Stimulated activated CD8-positive, alpha-beta memory T cell treated with anti-CD3 and anti-CD28 coated beads, Interleukin-2, amount 100 ng/mL, for 48 hours (primary cell): ENCODE results near the gene GSE1.

ENCODE experiments used
- DNase-seq, 2 donors: peaks; one replicate each; pipeline ENCODE4 v3.0.0-alpha.2; 2020; ENCODE audit warnings: low read depth in 2 of 2

Gene GSE1

DNA sequence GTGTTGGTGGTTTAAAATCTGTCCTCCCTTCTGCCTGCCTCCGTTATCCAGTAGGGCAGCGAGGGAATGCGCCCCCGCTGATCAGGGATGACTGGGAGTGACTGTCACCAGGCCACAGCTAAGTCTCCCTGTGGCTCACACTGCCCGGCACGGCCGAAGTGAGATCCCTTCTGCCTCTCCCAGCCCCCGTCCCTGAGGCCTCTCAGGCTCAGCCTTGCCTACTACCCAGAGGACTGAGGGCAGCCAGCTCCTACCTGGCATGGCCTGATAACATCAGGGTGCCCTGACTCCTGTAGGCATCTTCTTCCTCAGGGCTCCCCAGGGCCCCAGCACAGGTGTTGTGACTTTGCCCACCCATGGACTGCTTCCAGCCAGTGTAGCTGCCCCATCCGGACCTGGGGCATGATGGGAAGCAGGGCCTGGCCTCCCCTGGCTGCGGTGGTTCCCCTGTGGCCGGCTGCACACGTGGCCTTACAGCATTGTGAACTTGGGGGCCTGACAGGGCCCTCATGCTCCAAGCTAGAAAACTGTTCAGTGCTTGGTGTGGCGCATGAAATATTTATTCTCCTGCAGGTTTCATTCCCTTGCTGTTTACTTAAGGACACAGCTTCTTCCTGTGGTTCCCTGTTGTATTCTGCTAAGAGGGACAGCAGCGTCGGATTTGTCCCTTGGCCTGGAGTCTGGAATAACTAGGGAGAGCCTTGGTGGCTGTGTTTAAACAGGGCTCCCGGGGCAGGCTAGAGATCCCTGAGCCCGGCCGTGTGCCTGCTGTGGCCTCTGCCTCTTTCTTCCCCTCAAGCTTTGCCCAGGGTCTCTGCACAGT, 45.6 kb downstream of the GSE1 start:
- DNase-seq, result no peak

DNA sequence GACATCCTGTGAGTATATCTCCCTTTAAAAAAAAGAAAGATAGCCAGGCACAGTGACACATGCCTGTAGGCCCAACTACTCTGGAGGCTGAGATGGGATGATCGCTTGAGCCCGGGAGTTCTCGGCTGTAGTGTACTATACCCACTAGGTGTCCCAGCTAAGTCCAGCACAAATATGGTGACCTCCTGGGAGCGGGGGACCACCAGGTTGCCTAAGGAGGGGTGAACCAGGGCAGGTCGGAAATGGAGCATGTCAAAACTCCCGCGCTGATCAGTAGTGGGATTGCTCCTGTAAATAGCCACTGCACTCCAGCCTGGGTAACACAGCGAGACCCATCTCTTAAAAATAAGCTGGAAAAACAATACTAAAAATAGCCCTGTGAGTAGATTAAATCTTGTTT, 46.2 kb downstream of the GSE1 start:
- DNase-seq, result no peak

GRCh38 chr16:85659805-85660511, 46.8 kb downstream of the GSE1 start:
- DNase-seq, result peak; percentile 61 to 64

DNA sequence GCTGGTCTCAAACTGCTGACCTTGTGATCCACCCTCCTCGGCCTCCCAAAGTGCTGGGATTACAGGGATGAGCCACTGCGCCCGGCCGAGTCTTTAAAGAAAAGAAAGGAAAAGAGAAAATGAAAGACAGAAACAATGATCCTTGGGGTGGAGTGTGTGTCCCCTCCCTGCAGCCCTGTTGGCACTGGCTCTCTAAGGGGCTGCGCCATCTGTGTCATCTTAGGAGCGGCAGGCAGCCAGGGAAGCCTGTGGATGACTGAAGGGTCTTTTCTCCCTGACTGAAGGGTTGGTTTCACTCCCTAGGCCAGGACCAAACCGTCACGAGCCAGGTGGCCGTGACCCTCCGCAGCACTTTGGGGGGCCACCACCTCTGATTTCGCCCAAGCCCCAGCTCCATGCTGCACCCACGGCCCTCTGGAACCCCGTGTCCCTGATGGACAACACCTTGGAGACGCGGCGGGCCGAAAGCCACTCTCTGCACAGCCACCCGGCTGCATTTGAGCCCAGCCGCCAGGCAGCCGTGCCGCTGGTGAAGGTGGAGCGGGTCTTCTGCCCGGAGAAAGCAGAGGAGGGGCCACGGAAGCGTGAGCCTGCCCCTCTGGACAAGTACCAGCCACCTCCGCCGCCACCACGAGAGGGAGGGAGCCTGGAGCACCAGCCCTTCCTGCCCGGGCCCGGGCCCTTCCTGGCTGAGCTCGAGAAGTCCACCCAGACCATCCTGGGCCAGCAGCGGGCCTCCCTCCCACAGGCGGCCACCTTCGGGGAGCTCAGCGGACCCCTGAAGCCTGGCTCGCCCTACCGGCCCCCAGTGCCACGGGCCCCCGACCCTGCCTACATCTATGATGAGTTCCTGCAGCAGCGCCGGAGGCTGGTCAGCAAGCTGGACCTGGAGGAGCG, 48.0 kb downstream of the GSE1 start:
- no peak for DNase-seq

DNA sequence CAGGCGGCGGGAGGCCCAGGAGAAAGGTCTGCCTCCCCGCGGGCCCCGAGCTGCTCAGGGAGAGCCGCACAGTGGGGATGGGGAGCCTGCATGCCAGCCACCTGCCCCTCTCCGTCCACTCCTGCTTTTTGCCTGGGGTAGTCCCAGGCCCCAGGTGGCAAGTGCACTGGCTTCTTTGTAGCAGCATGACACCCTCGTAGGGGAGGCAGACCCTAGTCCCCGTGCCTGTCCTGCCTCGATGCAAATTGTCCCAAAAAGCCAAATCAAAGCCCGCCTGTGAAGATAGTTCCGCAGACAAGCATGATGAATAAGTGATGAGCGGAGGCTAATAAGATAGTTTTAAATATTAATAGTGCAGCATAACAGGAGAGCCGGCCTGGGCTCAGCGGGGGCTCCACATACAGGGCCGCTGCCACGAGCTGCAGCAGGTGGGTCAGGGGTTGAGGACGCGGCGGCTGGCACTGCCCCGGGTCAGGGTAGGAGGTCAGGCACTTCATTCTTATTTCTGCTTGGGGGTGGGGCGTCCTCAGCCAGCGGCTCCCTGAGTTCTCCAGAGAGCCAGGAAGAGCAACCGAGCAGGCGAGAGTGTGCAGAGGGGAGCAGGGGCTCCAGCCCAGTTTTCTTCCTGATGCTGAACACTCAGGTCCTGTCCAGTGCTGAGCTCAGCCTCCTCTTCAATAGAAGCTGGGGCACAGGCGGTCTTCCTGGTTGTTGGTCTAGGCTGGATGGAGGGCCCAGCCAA, 48.8 kb downstream of the GSE1 start:
- DNase-seq, result no peak

- DNase-seq, result no peak
Observed at GRCh38 chr16:85662482-85662812, 49.3 kb downstream of the GSE1 start.

GRCh38 chr16:85662976-85663830, 50.1 kb downstream of the GSE1 start:
- DNase-seq, result no peak

DNA sequence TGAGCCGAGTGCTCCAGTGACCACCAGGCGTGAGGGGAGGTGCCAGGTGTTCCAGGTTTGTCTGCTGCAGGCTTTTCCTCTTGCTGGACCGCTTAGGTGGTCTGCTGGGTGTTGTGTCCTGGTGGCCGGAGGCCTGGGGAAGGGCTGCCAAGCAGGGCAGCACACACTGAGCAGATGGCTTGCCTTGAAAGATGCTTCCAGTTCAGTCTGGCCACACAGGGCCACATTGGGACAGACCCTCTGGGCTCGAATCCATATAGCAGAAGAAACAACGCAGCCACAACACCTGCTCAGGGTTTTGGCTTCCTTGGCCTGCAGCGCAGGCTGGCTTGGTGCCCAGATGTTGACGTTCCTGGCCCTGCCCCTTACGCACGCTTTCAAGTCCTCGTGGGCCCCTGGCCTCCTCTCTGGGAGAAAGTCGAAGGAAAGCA, 50.8 kb downstream of the GSE1 start:
- no peak for DNase-seq

DNA sequence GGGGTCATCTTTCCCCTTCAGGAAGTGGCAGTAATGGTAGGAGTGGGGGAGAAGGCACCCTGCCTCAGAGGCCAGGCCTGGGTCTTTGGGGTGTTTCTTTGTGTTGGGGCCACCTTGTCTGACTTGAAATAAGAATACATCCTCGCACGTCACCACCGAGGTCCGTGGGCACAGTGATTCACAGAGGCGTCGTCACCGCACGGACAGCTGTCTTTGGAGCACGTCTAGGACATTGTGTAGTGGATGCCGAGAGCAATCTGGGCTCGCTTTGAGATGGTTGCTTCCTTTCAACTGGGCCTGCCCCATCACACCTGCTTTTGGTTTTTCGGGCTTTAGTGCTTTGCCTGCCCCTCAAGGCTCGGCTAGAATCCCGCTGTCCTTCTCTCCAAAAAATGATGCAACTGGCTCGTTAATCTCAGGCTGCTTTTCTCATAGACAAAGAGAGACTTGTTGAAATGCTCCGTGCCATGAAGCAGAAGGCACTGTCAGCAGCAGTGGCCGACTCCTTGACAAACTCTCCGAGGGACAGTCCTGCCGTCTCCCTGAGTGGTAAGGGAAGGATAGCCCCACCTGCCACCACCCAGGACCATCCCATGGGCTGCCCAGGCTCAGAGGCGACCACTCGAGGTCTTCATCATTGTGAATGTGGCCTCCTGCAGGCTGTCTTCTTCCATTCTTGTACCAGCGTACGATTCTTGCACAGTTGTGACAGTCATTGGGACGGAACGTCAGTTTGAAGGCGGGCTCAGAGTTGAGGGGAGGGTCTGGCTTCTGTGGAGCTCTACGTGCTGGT, 51.7 kb downstream of the GSE1 start:
- no peak for DNase-seq

GRCh38 chr16:85665373-85665740, 52.2 kb downstream of the GSE1 start:
- no peak for DNase-seq

- DNase-seq, result no peak
Observed at GRCh38 chr16:85665929-85666328, 52.8 kb downstream of the GSE1 start.

DNA sequence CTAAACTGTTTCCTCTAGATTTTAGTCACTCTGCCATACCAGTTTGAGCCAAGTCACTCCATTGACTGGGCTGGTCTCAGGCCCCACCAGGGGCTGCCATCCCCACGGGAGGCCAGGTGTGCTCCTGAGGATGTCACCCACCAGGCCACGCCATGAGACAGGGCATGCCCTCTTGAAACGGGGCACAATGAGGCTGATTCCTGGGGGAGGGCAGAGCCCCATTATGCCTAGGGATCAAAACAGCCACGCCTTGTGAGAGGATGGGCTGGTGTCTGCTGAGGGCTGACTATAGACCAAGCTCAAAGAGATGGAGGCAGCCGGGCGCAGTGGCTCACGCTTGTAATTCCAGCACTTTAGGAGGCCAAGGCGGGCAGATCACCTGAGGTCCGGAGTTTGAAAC, 54.1 kb downstream of the GSE1 start:
- DNase-seq, result no peak

DNA sequence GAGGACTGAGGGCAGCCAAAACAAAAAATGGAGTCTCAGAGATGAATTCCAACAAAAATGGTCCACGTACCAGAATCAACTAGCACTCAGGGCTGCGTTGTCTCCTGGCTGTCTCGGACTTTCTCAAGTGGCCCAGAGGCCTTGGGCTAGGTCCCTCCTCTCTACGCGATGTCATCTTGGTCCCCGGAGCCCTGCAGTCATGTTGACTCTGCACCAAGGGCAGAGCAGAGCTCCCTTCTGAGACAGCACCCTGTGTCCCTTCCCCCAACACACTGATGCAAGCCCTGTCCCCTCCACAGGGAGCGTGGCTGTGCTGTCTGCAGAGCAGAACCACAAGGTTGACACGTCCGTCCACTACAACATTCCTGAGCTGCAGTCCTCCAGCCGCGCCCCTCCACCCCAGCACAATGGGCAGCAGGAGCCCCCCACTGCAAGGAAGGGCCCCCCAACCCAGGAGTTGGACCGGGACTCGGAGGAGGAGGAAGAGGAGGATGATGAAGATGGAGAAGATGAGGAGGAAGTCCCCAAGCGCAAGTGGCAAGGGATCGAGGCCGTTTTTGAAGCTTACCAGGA, 54.8 kb downstream of the GSE1 start:
- DNase-seq, result no peak

- DNase-seq, result no peak
Observed at GRCh38 chr16:85668676-85669424, 55.7 kb downstream of the GSE1 start.

DNA sequence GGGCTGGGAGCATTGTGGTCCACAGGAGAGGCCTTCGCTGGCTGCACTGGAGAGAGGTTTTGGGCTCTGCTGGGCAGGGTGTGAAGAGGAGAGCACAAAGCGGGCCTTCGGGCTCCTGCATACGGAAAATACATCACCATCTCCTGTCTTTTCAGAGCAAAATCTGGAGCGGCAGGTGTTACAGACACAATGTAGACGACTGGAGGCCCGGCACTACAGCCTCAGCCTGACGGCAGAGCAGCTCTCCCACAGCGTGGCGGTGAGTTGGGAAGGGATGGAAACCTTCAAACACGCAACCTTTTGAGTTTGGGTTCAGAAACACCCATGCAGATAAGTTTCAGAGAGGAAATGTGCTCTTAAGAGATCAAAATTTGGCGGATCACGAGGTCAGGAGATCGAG, 57.7 kb downstream of the GSE1 start:
- no peak for DNase-seq

GRCh38 chr16:85673529-85674417, 60.7 kb downstream of the GSE1 start:
- no peak for DNase-seq

DNA sequence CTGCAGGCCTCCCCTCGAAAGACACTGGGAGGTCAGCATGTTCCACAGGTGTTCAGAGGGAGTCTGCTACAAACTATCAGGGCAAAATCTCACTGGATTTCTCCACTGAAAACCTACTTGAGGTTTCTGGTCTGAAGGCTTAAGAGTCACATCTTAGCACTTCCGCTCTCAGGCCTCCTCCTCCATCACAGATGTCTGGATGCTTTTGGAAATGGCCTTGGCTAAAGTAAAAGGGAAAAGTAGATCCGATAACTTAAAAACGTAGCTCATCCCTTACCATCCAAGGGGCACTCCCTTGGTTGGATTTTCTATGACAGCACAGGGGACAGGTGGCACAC, 61.3 kb downstream of the GSE1 start:
- DNase-seq, result no peak

- no peak for DNase-seq
Observed at GRCh38 chr16:85674828-85675227, 61.7 kb downstream of the GSE1 start.
